ENCODE measurements around the gene PPFIA4. TPM values are rescaled to one million over a fixed set of nuclear protein-coding genes. Genes with fewer than 3 reads are reported as not detected.
A peak's percentile ranks its signal among the peaks of the same experiment; 100 is the strongest.

The PPFIA4 gene
- total and polyA plus RNA-seq, 12 donors = 8.1 to 60.6 (median 29.9) TPM

DNA sequence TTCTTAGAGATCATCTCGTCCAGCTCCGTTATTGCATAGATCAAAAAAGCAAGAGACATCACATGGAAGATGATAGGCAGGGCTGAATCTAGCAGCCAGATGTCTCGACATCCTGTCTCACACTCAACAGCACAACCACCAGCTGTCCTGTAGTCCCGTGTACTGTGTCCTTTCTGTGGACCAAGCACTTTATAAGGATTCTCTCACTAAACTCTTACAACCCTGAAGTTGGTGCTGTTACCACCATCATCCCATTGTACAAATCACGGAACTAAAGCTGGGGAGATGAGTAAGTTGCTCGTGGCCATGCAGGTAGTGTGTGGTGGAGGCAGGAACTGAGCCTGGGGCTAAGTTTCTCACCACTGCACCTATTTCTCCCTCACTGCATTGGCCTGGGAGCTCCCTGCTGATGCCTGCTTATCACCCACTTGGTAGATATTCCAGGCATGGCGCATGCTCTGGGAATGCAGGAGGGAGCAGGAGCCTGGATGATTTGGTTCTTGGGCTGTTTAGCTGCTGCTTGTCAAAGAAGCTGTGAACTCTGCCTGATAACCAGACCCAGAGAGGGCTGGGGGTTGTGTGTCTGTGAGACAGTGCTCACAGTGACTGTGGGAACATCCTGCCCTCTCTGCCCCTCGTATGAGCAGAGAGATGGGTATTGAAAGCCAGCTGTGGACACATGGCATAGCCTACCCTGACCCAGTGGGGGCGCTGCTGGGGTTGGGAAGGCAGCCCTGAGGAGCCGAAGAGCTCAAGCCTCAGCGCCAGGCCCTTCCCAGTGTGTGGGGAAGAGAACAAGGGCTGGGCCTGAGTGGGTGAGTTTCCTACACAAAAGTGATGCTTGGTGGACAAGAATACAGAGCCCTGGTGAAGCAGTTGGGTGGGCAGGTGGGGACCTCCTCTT, 13.6 kb downstream of the PPFIA4 start:
- ATAC-seq (peak in 5 of 8 donors; percentile 12 to 28 (median 25)), DNase-seq (no peak)
- no peak overlapping the region for H3K4me3 ChIP-seq
- H3K27me3 ChIP-seq = peaks cover 0 to 6% (median 0%) of the 10 kb centered on the region in 7 donors
- peaks cover 5 to 73% (median 42%) of the 10 kb centered on the region in 9 donors for H3K4me1 ChIP-seq
- intact Hi-C loops (cut with DNase I) = loop anchor here (1.0 to 10.0 kb wide), 12 partner anchors 77 to 305 kb away; partner anchors contain the start of gene ADORA1 (in 5 of the 10)
- peak overlapping the region in 5 of 10 donors; percentile 36 to 61 (median 41) for H3K27ac ChIP-seq
- H3K9me3 ChIP-seq = no peaks in the 10 kb centered on the region
- TF ChIP-seq, protein P1, sequence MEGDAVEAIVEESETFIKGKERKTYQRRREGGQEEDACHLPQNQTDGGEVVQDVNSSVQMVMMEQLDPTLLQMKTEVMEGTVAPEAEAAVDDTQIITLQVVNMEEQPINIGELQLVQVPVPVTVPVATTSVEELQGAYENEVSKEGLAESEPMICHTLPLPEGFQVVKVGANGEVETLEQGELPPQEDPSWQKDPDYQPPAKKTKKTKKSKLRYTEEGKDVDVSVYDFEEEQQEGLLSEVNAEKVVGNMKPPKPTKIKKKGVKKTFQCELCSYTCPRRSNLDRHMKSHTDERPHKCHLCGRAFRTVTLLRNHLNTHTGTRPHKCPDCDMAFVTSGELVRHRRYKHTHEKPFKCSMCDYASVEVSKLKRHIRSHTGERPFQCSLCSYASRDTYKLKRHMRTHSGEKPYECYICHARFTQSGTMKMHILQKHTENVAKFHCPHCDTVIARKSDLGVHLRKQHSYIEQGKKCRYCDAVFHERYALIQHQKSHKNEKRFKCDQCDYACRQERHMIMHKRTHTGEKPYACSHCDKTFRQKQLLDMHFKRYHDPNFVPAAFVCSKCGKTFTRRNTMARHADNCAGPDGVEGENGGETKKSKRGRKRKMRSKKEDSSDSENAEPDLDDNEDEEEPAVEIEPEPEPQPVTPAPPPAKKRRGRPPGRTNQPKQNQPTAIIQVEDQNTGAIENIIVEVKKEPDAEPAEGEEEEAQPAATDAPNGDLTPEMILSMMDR (IDR thresholded peaks at IDR 0.05) = peak in 8 of 9 donors; percentile 18 to 53 (median 42)
- H3K36me3 ChIP-seq = peaks cover 0 to 7% (median 0%) of the 10 kb centered on the region in 9 donors
- 37 to 41% methylated on average over 11 of the region's 11 CpGs for WGBS, 2 donors

DNA sequence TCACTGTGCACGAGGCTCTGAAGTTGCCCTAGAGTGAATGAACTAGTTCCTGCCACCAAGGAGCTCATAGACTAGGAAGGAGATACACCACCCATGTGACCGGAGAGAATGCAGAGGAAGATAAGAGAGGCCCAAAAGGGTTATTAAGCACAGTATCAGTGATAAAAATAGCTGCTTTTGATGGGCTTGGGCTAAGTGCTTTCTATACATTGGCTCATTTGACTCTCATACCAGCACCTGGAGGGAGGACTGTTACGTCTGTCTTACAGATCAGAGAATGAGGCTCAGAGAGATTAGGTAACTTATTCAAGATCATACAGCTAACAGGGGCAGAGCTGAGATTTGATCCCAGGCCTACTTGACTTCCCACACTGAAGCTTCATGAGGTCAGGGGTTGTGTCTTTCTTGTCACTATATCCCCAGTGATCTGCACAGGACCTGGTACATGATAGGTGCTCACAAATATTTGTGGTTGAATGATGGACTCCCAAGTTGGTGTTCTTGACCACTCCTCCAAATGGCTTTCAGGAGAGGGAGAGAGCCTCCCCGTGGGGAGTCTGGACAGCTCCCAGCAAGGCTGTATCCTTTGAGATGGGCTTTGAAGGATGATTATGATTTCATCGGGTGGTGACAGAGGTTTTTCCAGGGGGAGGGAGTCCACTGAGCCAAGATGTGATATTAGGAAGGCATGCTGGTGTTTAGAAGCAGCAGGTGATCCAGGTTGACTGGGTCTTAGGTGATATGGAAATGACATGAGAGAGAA, 14.4 kb downstream of the PPFIA4 start:
- Histone ChIP-seq H3K9me3 (no peaks in the 10 kb centered on the region), H3K4me3 (no peak overlapping the region), H3K36me3 (peaks cover 0 to 15% (median 0%) of the 10 kb centered on the region in 9 donors), H3K27ac (peak overlapping the region in 5 of 10 donors; percentile 36 to 61 (median 41)), H3K4me1 (peaks cover 5 to 64% (median 39%) of the 10 kb centered on the region in 9 donors), H3K27me3 (peaks cover 0 to 6% (median 0%) of the 10 kb centered on the region in 7 donors)
- DNase-seq (no peak), ATAC-seq (peak in 1 of 8 donors; percentile 5)
- intact Hi-C loops (cut with DNase I) = loop anchor here in 5 of 10 donors (1.0 to 5.0 kb wide), 7 partner anchors 77 to 227 kb away; no protein-coding TSS in a partner anchor
- 30 to 44% methylated on average over 5 of the region's 5 CpGs for WGBS, 2 donors
- TF ChIP-seq, protein P1 (IDR thresholded peaks at IDR 0.05) = no peak

DNA sequence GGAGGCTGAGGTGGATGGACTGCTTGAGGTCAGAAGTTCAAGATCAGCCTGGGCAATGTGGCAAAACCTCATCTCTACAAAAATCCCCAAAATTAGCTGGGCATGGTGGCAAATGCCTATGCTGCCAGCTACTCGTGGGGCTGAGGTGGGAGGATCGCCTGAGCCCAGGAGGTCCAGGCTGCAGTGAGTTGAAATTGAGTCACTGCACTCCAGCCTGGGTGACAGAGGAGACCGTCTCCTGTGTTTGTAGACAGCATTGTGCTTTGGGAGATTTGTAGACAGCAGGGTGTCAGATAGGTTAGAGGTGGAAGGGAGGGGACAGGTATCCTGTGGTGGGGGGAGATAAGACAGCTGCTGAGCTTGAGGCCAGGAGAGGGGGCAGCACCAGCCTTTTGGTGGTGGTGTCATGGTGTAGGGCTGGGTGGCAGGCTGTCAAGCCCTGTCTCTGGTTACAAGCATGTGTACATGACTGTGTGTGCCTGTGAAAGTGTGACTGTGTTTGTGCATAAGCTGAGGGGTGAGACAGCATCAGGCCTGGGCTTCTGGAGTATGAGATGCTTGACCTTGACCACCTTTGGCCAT, 15.2 kb downstream of the PPFIA4 start:
- WGBS, 2 donors = 80 to 82% methylated on average over 3 of the region's 3 CpGs
- no peak for DNase-seq
- ATAC-seq = no peak
- H3K36me3 ChIP-seq = peaks cover 0 to 22% (median 0%) of the 10 kb centered on the region in 9 donors
- intact Hi-C loops (cut with DNase I) = loop anchor here in 5 of 10 donors (1.0 to 5.0 kb wide), 5 partner anchors 76 to 226 kb away; no protein-coding TSS in a partner anchor
- no peaks in the 10 kb centered on the region for H3K9me3 ChIP-seq
- peaks cover 0 to 6% (median 0%) of the 10 kb centered on the region in 7 donors for H3K27me3 ChIP-seq
- TF ChIP-seq, protein P1 (IDR thresholded peaks at IDR 0.05) = no peak
- H3K4me3 ChIP-seq = no peak overlapping the region
- H3K27ac ChIP-seq = peak overlapping the region in 2 of 10 donors; percentile 36 to 61
- H3K4me1 ChIP-seq = peaks cover 5 to 62% (median 36%) of the 10 kb centered on the region in 9 donors
